CD8-positive, alpha-beta memory T cell (primary cell): ENCODE results near the gene MCF2L2. TPM values are rescaled to one million over a fixed set of nuclear protein-coding genes. Genes with fewer than 3 reads are reported as not detected.

Experiments used
- CTCF ChIA-PET: fragments of 350-600 bp; sonication (Branson Sonifier 250); formaldehyde crosslinking; loops from one replicate; lab custom pipeline; 2021; ENCODE audit warnings: antibody characterized with exemption; lab: Charles Lee
- POLR2A ChIA-PET: fragments of 350-600 bp; sonication (Branson Sonifier 250); formaldehyde crosslinking; loops from one replicate; lab custom pipeline; 2021; ENCODE audit warnings: antibody characterized with exemption; lab: Charles Lee
- DNase-seq, 5 donors: peaks; one replicate each; pipeline versions ENCODE4 v3.0.0 to v3.0.0-alpha.2; 2020 to 2022; ENCODE audit warnings: mixed read lengths in 1 of 5
- H3K27ac ChIP-seq: one replicate; pipeline ENCODE4 v1.7.0; 2013; ENCODE audit warnings: low read depth, mild to moderate bottlenecking, low read length, moderate library complexity
- H3K27me3 ChIP-seq: 2 replicates; pipeline ENCODE4 v1.7.0; 2013; ENCODE audit warnings: low read length, mild to moderate bottlenecking; ENCODE audit not compliant: insufficient read depth, poor library complexity, severe bottlenecking
- H3K36me3 ChIP-seq: 2 replicates; pipeline ENCODE4 v1.7.0; 2013; ENCODE audit warnings: mild to moderate bottlenecking, low read length, moderate library complexity; ENCODE audit not compliant: insufficient read depth
- H3K4me1 ChIP-seq: 2 replicates; pipeline ENCODE4 v1.7.0; 2013; ENCODE audit warnings: mild to moderate bottlenecking, low read length, moderate library complexity; ENCODE audit not compliant: insufficient read depth
- H3K4me3 ChIP-seq: 2 replicates; pipeline ENCODE4 v1.7.0; 2013; ENCODE audit warnings: mild to moderate bottlenecking, low read length
- H3K9me3 ChIP-seq: 2 replicates; pipeline ENCODE4 v1.7.0; 2013; ENCODE audit warnings: mild to moderate bottlenecking, low read length
- H3K27ac Mint-ChIP-seq, 8 donors: one replicate each; pipeline ENCODE4 v1.8.0; 2020 to 2021; ENCODE audit warnings: mixed read lengths in 8 of 8, mild to moderate bottlenecking in 6 of 8, inconsistent platforms in 3 of 8, moderate library complexity in 3 of 8
- H3K27me3 Mint-ChIP-seq, 2 donors: one replicate each; pipeline ENCODE4 v1.8.0; 2020 to 2021; ENCODE audit warnings: mixed read lengths in 2 of 2, mild to moderate bottlenecking in 1 of 2, moderate library complexity in 1 of 2
- H3K36me3 Mint-ChIP-seq, 3 donors: one replicate each; pipeline ENCODE4 v1.8.0; 2020 to 2021; ENCODE audit warnings: mixed read lengths in 3 of 3, inconsistent platforms in 1 of 3, mild to moderate bottlenecking in 1 of 3
- H3K4me1 Mint-ChIP-seq, 3 donors: one replicate each; pipeline ENCODE4 v1.8.0; 2020 to 2021; ENCODE audit warnings: mixed read lengths in 3 of 3, inconsistent platforms in 1 of 3, mild to moderate bottlenecking in 1 of 3
- H3K4me3 Mint-ChIP-seq, 7 donors: one replicate each; pipeline ENCODE4 v1.8.0; 2020 to 2021; ENCODE audit warnings: mixed read lengths in 7 of 7, mild to moderate bottlenecking in 6 of 7, moderate library complexity in 4 of 7, inconsistent platforms in 2 of 7
- H3K9me3 Mint-ChIP-seq, 5 donors: one replicate each; pipeline ENCODE4 v1.8.0; 2020 to 2022; ENCODE audit warnings: mixed read lengths in 5 of 5, mild to moderate bottlenecking in 3 of 5, moderate library complexity in 2 of 5, inconsistent platforms in 1 of 5
- polyA plus RNA-seq: library from polyadenylated mRNA; unstranded; fragments of 300-500 nt; fragmentation: Illumina TruSeq; gene quantifications from one replicate; pipeline ENCODE4 v1.2.3, GENCODE V29; 2021
- total RNA-seq, 2 experiments: library from RNA; stranded (reverse); gene quantifications; one replicate each; pipeline ENCODE4 v1.2.3, GENCODE V29; 2021

The MCF2L2 gene
- total and polyA plus RNA-seq, 3 experiments from 2014 or later, result 0.78 to 3.5 (median 2.8) TPM

GRCh38 chr3:183327343-183327742, 101.1 kb downstream of the MCF2L2 start:
- no peak for DNase-seq
- CTCF ChIA-PET, result no interaction called here
- Histone ChIP-seq H3K27ac (no peak overlapping the region), H3K9me3 (no peaks in the 10 kb centered on the region), H3K27me3 (no peaks in the 10 kb centered on the region), H3K4me3 (no peak overlapping the region), H3K4me1 (no peaks in the 10 kb centered on the region), H3K36me3 (no peaks in the 10 kb centered on the region)
- H3K9me3 Mint-ChIP-seq, result no peaks in the 10 kb centered on the region
- peaks cover 0 to 1% of the 10 kb centered on the region in 2 donors for H3K27me3 Mint-ChIP-seq
- H3K4me1 Mint-ChIP-seq, result no peaks in the 10 kb centered on the region
- POLR2A ChIA-PET, result no interaction called here
- H3K36me3 Mint-ChIP-seq, result peaks cover 5 to 7% (median 5%) of the 10 kb centered on the region in 3 donors
- no peak overlapping the region for H3K27ac Mint-ChIP-seq
- no peak overlapping the region for H3K4me3 Mint-ChIP-seq

GRCh38 chr3:183324083-183324482, 104.3 kb downstream of the MCF2L2 start:
- POLR2A ChIA-PET, result no interaction called here

GRCh38 chr3:183319371-183319770, 109.0 kb downstream of the MCF2L2 start:
- CTCF ChIA-PET, result no interaction called here
- H3K4me3 Mint-ChIP-seq, result no peak overlapping the region

More at GRCh38 chr3:183324083-183324482, 104.3 kb downstream of the MCF2L2 start:
- no peak overlapping the region for H3K4me3 ChIP-seq
- H3K4me1 Mint-ChIP-seq, result peaks cover 2 to 11% (median 6%) of the 10 kb centered on the region in 3 donors
- no peak overlapping the region for H3K27ac ChIP-seq
- H3K27ac Mint-ChIP-seq, result no peak overlapping the region
- CTCF ChIA-PET, result no interaction called here
- no peaks in the 10 kb centered on the region for H3K36me3 ChIP-seq
- H3K27me3 Mint-ChIP-seq, result peaks cover 0 to 1% of the 10 kb centered on the region in 2 donors
- no peaks in the 10 kb centered on the region for H3K27me3 ChIP-seq
- DNase-seq, result no peak
- peaks cover 0 to 7% (median 2%) of the 10 kb centered on the region in 3 donors for H3K36me3 Mint-ChIP-seq
- no peaks in the 10 kb centered on the region for H3K9me3 Mint-ChIP-seq
- peaks cover 2% of the 10 kb centered on the region for H3K4me1 ChIP-seq
- H3K4me3 Mint-ChIP-seq, result no peak overlapping the region
- H3K9me3 ChIP-seq, result no peaks in the 10 kb centered on the region

GRCh38 chr3:183318877-183319276, 109.5 kb downstream of the MCF2L2 start:
- Mint-ChIP-seq H3K4me3 (no peak overlapping the region), H3K4me1 (peaks cover 2 to 15% (median 9%) of the 10 kb centered on the region in 3 donors), H3K36me3 (peaks cover 0 to 18% (median 9%) of the 10 kb centered on the region in 3 donors), H3K27me3 (no peaks in the 10 kb centered on the region), H3K27ac (no peak overlapping the region), H3K9me3 (no peaks in the 10 kb centered on the region)
- DNase-seq, result peak in 1 of 5 donors; percentile 8
- Histone ChIP-seq H3K36me3 (no peaks in the 10 kb centered on the region), H3K4me3 (no peak overlapping the region), H3K9me3 (no peaks in the 10 kb centered on the region), H3K27ac (no peak overlapping the region), H3K4me1 (peaks cover 3% of the 10 kb centered on the region), H3K27me3 (no peaks in the 10 kb centered on the region)
- ChIA-PET CTCF (no interaction called here), POLR2A (no interaction called here)

More at GRCh38 chr3:183319371-183319770, 109.0 kb downstream of the MCF2L2 start:
- Histone ChIP-seq H3K9me3 (no peaks in the 10 kb centered on the region), H3K4me1 (peaks cover 3% of the 10 kb centered on the region), H3K36me3 (no peaks in the 10 kb centered on the region), H3K27ac (no peak overlapping the region), H3K27me3 (no peaks in the 10 kb centered on the region), H3K4me3 (no peak overlapping the region)
- DNase-seq, result no peak
- H3K4me1 Mint-ChIP-seq, result peaks cover 2 to 15% (median 9%) of the 10 kb centered on the region in 3 donors
- POLR2A ChIA-PET, result no interaction called here
- H3K36me3 Mint-ChIP-seq, result peaks cover 0 to 18% (median 9%) of the 10 kb centered on the region in 3 donors
- H3K27ac Mint-ChIP-seq, result no peak overlapping the region
- H3K9me3 Mint-ChIP-seq, result no peaks in the 10 kb centered on the region
- H3K27me3 Mint-ChIP-seq, result no peaks in the 10 kb centered on the region

GRCh38 chr3:183317886-183318865, 110.2 kb downstream of the MCF2L2 start:
- no peaks in the 10 kb centered on the region for H3K36me3 ChIP-seq

GRCh38 chr3:183317271-183317670, 111.1 kb downstream of the MCF2L2 start:
- no peaks in the 10 kb centered on the region for H3K36me3 ChIP-seq
- no peaks in the 10 kb centered on the region for H3K27me3 ChIP-seq
- Mint-ChIP-seq H3K27ac (no peak overlapping the region), H3K9me3 (no peaks in the 10 kb centered on the region), H3K36me3 (peaks cover 0 to 13% (median 9%) of the 10 kb centered on the region in 3 donors), H3K4me3 (no peak overlapping the region), H3K4me1 (peaks cover 2 to 15% (median 9%) of the 10 kb centered on the region in 3 donors), H3K27me3 (no peaks in the 10 kb centered on the region)
- POLR2A ChIA-PET, result no interaction called here
- no peak for DNase-seq
- peaks cover 3% of the 10 kb centered on the region for H3K4me1 ChIP-seq
- no peak overlapping the region for H3K4me3 ChIP-seq
- H3K27ac ChIP-seq, result no peak overlapping the region
- no peaks in the 10 kb centered on the region for H3K9me3 ChIP-seq
- CTCF ChIA-PET, result no interaction called here

More at GRCh38 chr3:183317886-183318865, 110.2 kb downstream of the MCF2L2 start:
- ChIA-PET POLR2A (no interaction called here), CTCF (no interaction called here)
- Mint-ChIP-seq H3K4me3 (no peak overlapping the region), H3K27me3 (no peaks in the 10 kb centered on the region), H3K27ac (no peak overlapping the region), H3K36me3 (peaks cover 0 to 18% (median 9%) of the 10 kb centered on the region in 3 donors), H3K9me3 (no peaks in the 10 kb centered on the region), H3K4me1 (peaks cover 2 to 15% (median 9%) of the 10 kb centered on the region in 3 donors)
- Histone ChIP-seq H3K27ac (no peak overlapping the region), H3K4me1 (peaks cover 3% of the 10 kb centered on the region), H3K27me3 (no peaks in the 10 kb centered on the region), H3K9me3 (no peaks in the 10 kb centered on the region), H3K4me3 (no peak overlapping the region)
- no peak for DNase-seq

GRCh38 chr3:183315739-183316138, 112.7 kb downstream of the MCF2L2 start:
- POLR2A ChIA-PET, result no interaction called here
- peaks cover 2 to 13% (median 9%) of the 10 kb centered on the region in 3 donors for H3K4me1 Mint-ChIP-seq

GRCh38 chr3:183313764-183314163, 114.7 kb downstream of the MCF2L2 start:
- Histone ChIP-seq H3K9me3 (no peaks in the 10 kb centered on the region), H3K36me3 (no peaks in the 10 kb centered on the region), H3K27ac (no peak overlapping the region), H3K27me3 (no peaks in the 10 kb centered on the region), H3K4me1 (no peaks in the 10 kb centered on the region), H3K4me3 (no peak overlapping the region)
- Mint-ChIP-seq H3K27me3 (no peaks in the 10 kb centered on the region), H3K4me1 (peaks cover 0 to under 1% (median 0%) of the 10 kb centered on the region in 3 donors), H3K36me3 (peaks cover 4 to 32% (median 8%) of the 10 kb centered on the region in 3 donors), H3K4me3 (no peak overlapping the region), H3K27ac (no peak overlapping the region), H3K9me3 (no peaks in the 10 kb centered on the region)
- no peak for DNase-seq
- CTCF ChIA-PET, result no interaction called here
- POLR2A ChIA-PET, result no interaction called here

More at GRCh38 chr3:183315739-183316138, 112.7 kb downstream of the MCF2L2 start:
- Mint-ChIP-seq H3K4me3 (no peak overlapping the region), H3K36me3 (peaks cover 0 to 23% (median 9%) of the 10 kb centered on the region in 3 donors), H3K27ac (no peak overlapping the region), H3K9me3 (no peaks in the 10 kb centered on the region), H3K27me3 (no peaks in the 10 kb centered on the region)
- Histone ChIP-seq H3K27ac (no peak overlapping the region), H3K4me3 (no peak overlapping the region), H3K36me3 (no peaks in the 10 kb centered on the region), H3K4me1 (peaks cover 3% of the 10 kb centered on the region), H3K27me3 (no peaks in the 10 kb centered on the region), H3K9me3 (no peaks in the 10 kb centered on the region)
- no peak for DNase-seq
- CTCF ChIA-PET, result interaction anchor here (1.1 kb wide), 1 partner anchor 569 kb away, joined by 3 read pairs; the partner anchor contains the start of gene PARL
